K562 (cell line): ENCODE data around the gene RHOF. TPM values are rescaled to one million over a fixed set of nuclear protein-coding genes. Genes with fewer than 3 reads are reported as not detected.

Experiments used
- CEBPB ChIP-seq: fragments of 450-650 bp; IDR thresholded peaks from 2 replicates; pipeline ENCODE4 v1.6.1; 2016; ENCODE audit warnings: missing genetic modification characterization, missing compliant biosample characterization
- E2F6 ChIP-seq, 2 experiments: IDR thresholded peaks; 2 replicates each; pipeline ENCODE4 v1.6.1; 2011; ENCODE audit warnings: borderline replicate concordance in 1 of 2, control low read depth in 1 of 2, low read depth in 1 of 2, low read length in 1 of 2, mild to moderate bottlenecking in 1 of 2, mixed read lengths in 1 of 2, moderate library complexity in 1 of 2; ENCODE audit not compliant: insufficient read depth in 1 of 2, insufficient read length in 1 of 2, poor library complexity in 1 of 2, severe bottlenecking in 1 of 2; ENCODE audit errors: extremely low read depth in 1 of 2
- ELF1 ChIP-seq: fragments of 200-800 bp; sonication (Bioruptor generic); IDR thresholded peaks from 2 replicates; pipeline ENCODE4 v1.6.1; 2016; ENCODE audit warnings: missing genetic modification characterization, missing compliant biosample characterization
- EP400 ChIP-seq: fragments of 450-650 bp; IDR thresholded peaks from 2 replicates; pipeline ENCODE4 v1.6.1; 2017; ENCODE audit warnings: antibody characterized with exemption, mild to moderate bottlenecking, moderate library complexity
- ETV1 ChIP-seq: fragments of 450-650 bp; conservative IDR thresholded peaks from 2 replicates; pipeline ENCODE4 v1.6.1; 2016; ENCODE audit warnings: missing genetic modification characterization, control low read depth, low read depth, missing compliant biosample characterization
- HMGN3 ChIP-seq: IDR thresholded peaks from 2 replicates; pipeline ENCODE4 v1.6.1; 2011; ENCODE audit warnings: borderline replicate concordance, low read depth, mild to moderate bottlenecking, mixed read lengths, low read length; ENCODE audit not compliant: insufficient read length; ENCODE audit errors: extremely low read depth
- KDM5B ChIP-seq: fragments of 200-600 bp; sonication (generic); IDR thresholded peaks from 2 replicates; pipeline ENCODE4 v1.6.1; 2012; ENCODE audit warnings: low read depth, mild to moderate bottlenecking, moderate library complexity, low read length, control low read depth, inconsistent platforms; ENCODE audit not compliant: insufficient replicate concordance
- MED1 ChIP-seq: sonication (generic); formaldehyde crosslinking; IDR thresholded peaks from 2 replicates; pipeline ENCODE4 v1.8.1; 2023; ENCODE audit warnings: missing genetic modification reagents, borderline replicate concordance
- MEF2D ChIP-seq: conservative IDR thresholded peaks from 2 replicates; pipeline ENCODE4 v1.6.1; 2016; ENCODE audit warnings: low read depth, missing genetic modification characterization, missing compliant biosample characterization
- SAP30 ChIP-seq: fragments of 200-600 bp; sonication (generic); IDR thresholded peaks from 2 replicates; pipeline ENCODE4 v1.6.1; 2012; ENCODE audit warnings: borderline replicate concordance, low read depth, mild to moderate bottlenecking, moderate library complexity, low read length, control low read depth, inconsistent platforms; ENCODE audit not compliant: insufficient read depth, poor library complexity, severe bottlenecking
- SMAD2 ChIP-seq: fragments of 150-350 bp; IDR thresholded peaks from 2 replicates; pipeline ENCODE4 v1.6.1; 2014; ENCODE audit warnings: low read depth, mild to moderate bottlenecking, low read length
- ZNF239 ChIP-seq: fragments of 250-450 bp; sonication (Bioruptor Pico); IDR thresholded peaks from 2 replicates; pipeline ENCODE4 v1.4.0; 2020; ENCODE audit warnings: mild to moderate bottlenecking
- ZNF717 ChIP-seq: fragments of 250-450 bp; sonication (Bioruptor Pico); IDR thresholded peaks from 2 replicates; pipeline ENCODE4 v1.5.0; 2021
- polyA plus RNA-seq, 8 experiments: library from polyadenylated mRNA; depleted of rRNA in 4 of 8; stranded (reverse) in 5 of 8; unstranded in 3 of 8; fragments of >200 nt; fragmentation: Nextera tagmentation in 2 of 8; fragmentation: Illumina TruSeq in 1 of 8; extraction: Ambion mirVana in 2 of 8; extraction: Trizol in 1 of 8; gene quantifications; 2 replicates each; pipeline versions ENCODE4 v1.2.1 to v1.2.3, GENCODE V29; 2011 to 2014; ENCODE audit warnings: inconsistent platforms in 1 of 8, missing spikeins in 1 of 8
- total RNA-seq, 7 experiments: library from RNA; depleted of rRNA in 6 of 7; stranded (reverse); fragments of >200 nt in 6 of 7; fragmentation: Illumina TruSeq in 2 of 7; extraction: Trizol in 2 of 7; gene quantifications; 2 replicates each; pipeline versions ENCODE4 v1.2.1 to v1.2.3, GENCODE V29; 2011 to 2021; ENCODE audit warnings: low replicate concordance in 1 of 7
- TF ChIP-seq, protein P1 (sequence below): fragments of 450-650 bp; IDR thresholded peaks from 2 replicates; pipeline ENCODE4 v1.6.1; 2016; ENCODE audit warnings: missing biosample characterization, missing genetic modification characterization
- TF ChIP-seq, protein P2 (sequence below): fragments of 250-450 bp; sonication (Bioruptor Pico); IDR thresholded peaks from 2 replicates; pipeline ENCODE4 v1.4.0; 2020; ENCODE audit warnings: borderline replicate concordance
- TF ChIP-seq, protein P3 (sequence below), 2 experiments: fragments of 450-650 bp; IDR thresholded peaks; 2 replicates each; pipeline ENCODE4 v1.6.1; 2018; ENCODE audit warnings: mild to moderate bottlenecking in 2 of 2, low read depth in 1 of 2; ENCODE audit not compliant: partially characterized antibody in 2 of 2

Gene RHOF
- total and polyA plus RNA-seq, 9 of the 15 experiments (the other 6 are each of a cell fraction or from before 2014, with no cell fraction given), result 0.13 to 10.1 (median 4.0) TPM

GRCh38 chr12:121839993-121840761 lies 46.7 kb upstream of the RHOF start (continued):
- TF ChIP-seq ELF1 (tag) (peak; percentile 76), ETV1 (tag) (0 out of 2 replicates have a peak, but pooled peaks have one; percentile 18), ZNF717 (no peak), ZNF239 (CRISPR knock-in tag) (peak; percentile 98), SAP30 (peak; percentile 4), EP400 (0 out of 2 replicates have a peak, but pooled peaks have one; percentile 8), MEF2D (tag) (no peak), HMGN3 (no peak), KDM5B (no peak), MED1 (CRISPR knock-in tag) (no peak), CEBPB (tag) (peak; percentile 98), SMAD2 (no peak), E2F6 (IDR thresholded peaks at IDR 0.05; ENCODE audit: borderline replicate concordance in 1 of 2, extremely low read depth in 1 of 2, insufficient read depth in 1 of 2, insufficient read length in 1 of 2, low read depth in 1 of 2, low read length in 1 of 2, poor library complexity in 1 of 2, severe bottlenecking in 1 of 2) (peak in 1 of 2 experiments; percentile 10)
- TF ChIP-seq, protein P1, sequence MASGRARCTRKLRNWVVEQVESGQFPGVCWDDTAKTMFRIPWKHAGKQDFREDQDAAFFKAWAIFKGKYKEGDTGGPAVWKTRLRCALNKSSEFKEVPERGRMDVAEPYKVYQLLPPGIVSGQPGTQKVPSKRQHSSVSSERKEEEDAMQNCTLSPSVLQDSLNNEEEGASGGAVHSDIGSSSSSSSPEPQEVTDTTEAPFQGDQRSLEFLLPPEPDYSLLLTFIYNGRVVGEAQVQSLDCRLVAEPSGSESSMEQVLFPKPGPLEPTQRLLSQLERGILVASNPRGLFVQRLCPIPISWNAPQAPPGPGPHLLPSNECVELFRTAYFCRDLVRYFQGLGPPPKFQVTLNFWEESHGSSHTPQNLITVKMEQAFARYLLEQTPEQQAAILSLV (tag), result peak; percentile 58; the same call in 1 of the 2 replicates
- TF ChIP-seq, protein P2, sequence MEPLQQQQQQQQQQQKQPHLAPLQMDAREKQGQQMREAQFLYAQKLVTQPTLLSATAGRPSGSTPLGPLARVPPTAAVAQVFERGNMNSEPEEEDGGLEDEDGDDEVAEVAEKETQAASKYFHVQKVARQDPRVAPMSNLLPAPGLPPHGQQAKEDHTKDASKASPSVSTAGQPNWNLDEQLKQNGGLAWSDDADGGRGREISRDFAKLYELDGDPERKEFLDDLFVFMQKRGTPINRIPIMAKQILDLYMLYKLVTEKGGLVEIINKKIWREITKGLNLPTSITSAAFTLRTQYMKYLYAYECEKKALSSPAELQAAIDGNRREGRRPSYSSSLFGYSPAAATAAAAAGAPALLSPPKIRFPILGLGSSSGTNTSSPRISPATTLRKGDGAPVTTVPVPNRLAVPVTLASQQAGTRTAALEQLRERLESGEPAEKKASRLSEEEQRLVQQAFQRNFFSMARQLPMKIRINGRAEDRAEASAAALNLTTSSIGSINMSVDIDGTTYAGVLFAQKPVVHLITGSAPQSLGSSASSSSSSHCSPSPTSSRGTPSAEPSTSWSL (CRISPR knock-in tag), result no peak
- TF ChIP-seq, protein P3, sequence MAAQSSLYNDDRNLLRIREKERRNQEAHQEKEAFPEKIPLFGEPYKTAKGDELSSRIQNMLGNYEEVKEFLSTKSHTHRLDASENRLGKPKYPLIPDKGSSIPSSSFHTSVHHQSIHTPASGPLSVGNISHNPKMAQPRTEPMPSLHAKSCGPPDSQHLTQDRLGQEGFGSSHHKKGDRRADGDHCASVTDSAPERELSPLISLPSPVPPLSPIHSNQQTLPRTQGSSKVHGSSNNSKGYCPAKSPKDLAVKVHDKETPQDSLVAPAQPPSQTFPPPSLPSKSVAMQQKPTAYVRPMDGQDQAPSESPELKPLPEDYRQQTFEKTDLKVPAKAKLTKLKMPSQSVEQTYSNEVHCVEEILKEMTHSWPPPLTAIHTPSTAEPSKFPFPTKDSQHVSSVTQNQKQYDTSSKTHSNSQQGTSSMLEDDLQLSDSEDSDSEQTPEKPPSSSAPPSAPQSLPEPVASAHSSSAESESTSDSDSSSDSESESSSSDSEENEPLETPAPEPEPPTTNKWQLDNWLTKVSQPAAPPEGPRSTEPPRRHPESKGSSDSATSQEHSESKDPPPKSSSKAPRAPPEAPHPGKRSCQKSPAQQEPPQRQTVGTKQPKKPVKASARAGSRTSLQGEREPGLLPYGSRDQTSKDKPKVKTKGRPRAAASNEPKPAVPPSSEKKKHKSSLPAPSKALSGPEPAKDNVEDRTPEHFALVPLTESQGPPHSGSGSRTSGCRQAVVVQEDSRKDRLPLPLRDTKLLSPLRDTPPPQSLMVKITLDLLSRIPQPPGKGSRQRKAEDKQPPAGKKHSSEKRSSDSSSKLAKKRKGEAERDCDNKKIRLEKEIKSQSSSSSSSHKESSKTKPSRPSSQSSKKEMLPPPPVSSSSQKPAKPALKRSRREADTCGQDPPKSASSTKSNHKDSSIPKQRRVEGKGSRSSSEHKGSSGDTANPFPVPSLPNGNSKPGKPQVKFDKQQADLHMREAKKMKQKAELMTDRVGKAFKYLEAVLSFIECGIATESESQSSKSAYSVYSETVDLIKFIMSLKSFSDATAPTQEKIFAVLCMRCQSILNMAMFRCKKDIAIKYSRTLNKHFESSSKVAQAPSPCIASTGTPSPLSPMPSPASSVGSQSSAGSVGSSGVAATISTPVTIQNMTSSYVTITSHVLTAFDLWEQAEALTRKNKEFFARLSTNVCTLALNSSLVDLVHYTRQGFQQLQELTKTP (IDR thresholded peaks at IDR 0.05; ENCODE audit: low read depth in 1 of 2, partially characterized antibody in 2 of 2), result peak in 1 of 2 experiments; percentile 48
